ENCODE results near the gene PDE4D. TPM values are rescaled to one million over a fixed set of nuclear protein-coding genes. Genes with fewer than 3 reads are reported as not detected.

The PDE4D gene
- total RNA-seq, 1 experiment from 2014 or later: 61.2 TPM

DNA sequence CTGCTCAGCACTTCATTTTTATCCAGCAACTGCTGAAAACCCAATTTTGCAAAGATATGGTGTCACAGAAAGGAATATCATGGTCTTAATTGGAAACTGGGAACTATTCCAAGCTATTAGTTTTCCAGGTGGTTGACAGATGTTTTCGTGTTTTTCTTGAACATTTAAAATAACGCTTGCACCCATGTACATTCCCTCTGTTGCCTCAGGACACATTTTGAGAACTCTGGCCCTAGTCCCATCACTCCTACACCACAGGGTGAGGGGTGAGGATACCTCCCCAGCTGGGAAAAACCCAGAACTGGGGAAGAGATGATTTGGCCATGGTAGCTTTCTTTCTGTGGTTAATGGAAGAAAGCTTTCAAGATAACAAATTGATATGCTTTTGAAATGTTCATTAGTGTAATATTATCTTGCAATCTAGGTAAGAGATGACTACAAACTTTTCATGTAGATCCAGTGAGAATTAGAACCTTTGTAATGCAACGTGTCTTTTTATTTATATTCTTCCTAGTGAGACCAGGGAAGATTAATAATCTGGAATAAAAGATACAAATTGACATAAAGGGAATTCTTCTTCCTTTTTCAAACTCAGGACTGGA is 683.7 kb downstream of the PDE4D start:
- Histone ChIP-seq H2AFZ (ENCODE audit: low read length) (no peak overlapping the region), H3K9ac (ENCODE audit: low read length) (no peak overlapping the region), H3K9me2 (replicated peaks; ENCODE audit: insufficient read depth, low read length) (no peaks in the 10 kb centered on the region), H3K36me3 (ENCODE audit: insufficient read depth, low read length) (no peaks in the 10 kb centered on the region), H3K27ac (ENCODE audit: low read length) (no peak overlapping the region), H3K79me2 (ENCODE audit: low read length) (no peaks in the 10 kb centered on the region), H3K4me2 (ENCODE audit: low read depth, low read length, poor library complexity, severe bottlenecking) (no peak overlapping the region), H3K4me1 (ENCODE audit: low read length) (no peaks in the 10 kb centered on the region), H3K4me3 (ENCODE audit: low read length) (no peak overlapping the region), H4K20me1 (ENCODE audit: insufficient read depth, low read depth, low read length) (no peaks in the 10 kb centered on the region), H3K9me3 (ENCODE audit: low read length) (no peaks in the 10 kb centered on the region), H3K27me3 (ENCODE audit: low read length) (no peaks in the 10 kb centered on the region)
- DNase-seq: no peak

DNA sequence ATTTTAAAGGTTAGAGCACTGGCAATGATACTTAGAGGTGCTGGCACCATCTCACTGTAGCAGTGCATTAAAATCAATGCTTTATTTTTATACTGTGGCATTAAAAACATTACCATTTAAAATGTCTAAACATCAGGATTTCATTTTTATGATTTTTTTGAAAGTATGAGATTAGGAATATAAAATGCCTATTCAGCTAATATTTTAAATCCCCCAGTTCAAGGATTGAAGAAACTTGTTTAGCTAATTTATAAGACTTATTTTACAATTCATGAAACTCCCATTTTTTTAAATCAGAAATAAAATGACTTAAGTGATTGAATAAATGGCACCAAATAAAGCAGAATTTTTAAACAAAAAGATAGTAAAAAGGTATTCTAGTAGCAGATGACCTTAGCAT is 685.1 kb downstream of the PDE4D start:
- no peak overlapping the region for H3K9ac ChIP-seq (ENCODE audit: low read length)
- H3K27me3 ChIP-seq (ENCODE audit: low read length): no peaks in the 10 kb centered on the region
- H3K4me1 ChIP-seq (ENCODE audit: low read length): no peaks in the 10 kb centered on the region
- H3K9me3 ChIP-seq (ENCODE audit: low read length): no peaks in the 10 kb centered on the region
- no peak overlapping the region for H2AFZ ChIP-seq (ENCODE audit: low read length)
- no peaks in the 10 kb centered on the region for H3K79me2 ChIP-seq (ENCODE audit: low read length)
- H3K4me2 ChIP-seq (ENCODE audit: low read depth, low read length, poor library complexity, severe bottlenecking): no peak overlapping the region
- no peaks in the 10 kb centered on the region for H3K36me3 ChIP-seq (ENCODE audit: insufficient read depth, low read length)
- no peak overlapping the region for H3K27ac ChIP-seq (ENCODE audit: low read length)
- no peak for DNase-seq
- H4K20me1 ChIP-seq (ENCODE audit: insufficient read depth, low read depth, low read length): no peaks in the 10 kb centered on the region
- H3K4me3 ChIP-seq (ENCODE audit: low read length): no peak overlapping the region
- H3K9me2 ChIP-seq (replicated peaks; ENCODE audit: insufficient read depth, low read length): no peaks in the 10 kb centered on the region

DNA sequence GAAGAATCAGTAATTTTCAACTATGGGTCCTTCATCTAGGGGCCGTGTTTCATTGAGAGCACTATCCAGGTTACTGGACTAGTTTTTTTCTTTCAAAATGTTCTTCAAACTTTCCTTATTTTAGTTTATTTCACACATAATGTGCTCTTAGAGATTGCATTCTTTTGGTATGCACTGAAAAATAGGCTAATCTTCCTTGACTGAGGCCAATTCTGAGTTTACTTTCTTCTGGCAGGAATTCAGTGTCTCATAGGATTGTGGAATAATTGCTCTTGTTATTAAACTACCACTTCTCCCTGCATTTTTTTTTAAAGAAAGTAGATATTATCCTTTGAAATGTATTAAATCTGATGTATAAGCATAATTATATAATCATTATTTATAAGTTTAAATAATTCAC is 686.1 kb downstream of the PDE4D start:
- Histone ChIP-seq H3K79me2 (ENCODE audit: low read length) (no peaks in the 10 kb centered on the region), H2AFZ (ENCODE audit: low read length) (no peak overlapping the region), H3K9me2 (replicated peaks; ENCODE audit: insufficient read depth, low read length) (no peaks in the 10 kb centered on the region), H3K4me2 (ENCODE audit: low read depth, low read length, poor library complexity, severe bottlenecking) (no peak overlapping the region), H3K9ac (ENCODE audit: low read length) (no peak overlapping the region), H3K36me3 (ENCODE audit: insufficient read depth, low read length) (no peaks in the 10 kb centered on the region), H3K27me3 (ENCODE audit: low read length) (no peaks in the 10 kb centered on the region), H3K27ac (ENCODE audit: low read length) (no peak overlapping the region), H4K20me1 (ENCODE audit: insufficient read depth, low read depth, low read length) (no peaks in the 10 kb centered on the region), H3K9me3 (ENCODE audit: low read length) (no peaks in the 10 kb centered on the region), H3K4me1 (ENCODE audit: low read length) (no peaks in the 10 kb centered on the region), H3K4me3 (ENCODE audit: low read length) (no peak overlapping the region)
- DNase-seq: no peak

DNA sequence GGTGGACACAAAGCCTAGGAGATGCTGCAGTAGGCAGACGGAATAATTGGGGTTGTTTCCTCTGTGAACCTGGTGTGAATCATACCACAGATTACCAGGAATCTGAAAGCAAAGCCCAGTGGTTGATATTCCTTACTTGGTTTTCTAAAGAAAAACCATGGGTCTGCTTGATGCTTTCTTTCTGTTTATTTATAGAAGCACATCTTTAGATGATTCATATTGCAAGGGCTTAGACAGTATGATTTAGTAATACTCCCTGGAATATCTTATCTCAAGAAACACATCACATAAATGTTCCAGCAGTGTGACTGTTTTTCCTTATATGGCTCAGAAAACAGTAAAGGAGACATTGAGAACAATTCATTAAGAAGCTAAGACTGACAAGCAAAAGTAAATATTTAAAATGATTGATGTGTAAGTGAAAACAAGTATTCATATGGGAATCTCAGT is 687.4 kb downstream of the PDE4D start:
- Histone ChIP-seq H3K4me3 (ENCODE audit: low read length) (no peak overlapping the region), H3K4me1 (ENCODE audit: low read length) (no peaks in the 10 kb centered on the region), H3K9me3 (ENCODE audit: low read length) (no peaks in the 10 kb centered on the region), H4K20me1 (ENCODE audit: insufficient read depth, low read depth, low read length) (no peaks in the 10 kb centered on the region), H3K9ac (ENCODE audit: low read length) (no peak overlapping the region), H3K79me2 (ENCODE audit: low read length) (no peaks in the 10 kb centered on the region), H2AFZ (ENCODE audit: low read length) (no peak overlapping the region), H3K4me2 (ENCODE audit: low read depth, low read length, poor library complexity, severe bottlenecking) (no peak overlapping the region), H3K36me3 (ENCODE audit: insufficient read depth, low read length) (no peaks in the 10 kb centered on the region), H3K27ac (ENCODE audit: low read length) (no peak overlapping the region), H3K27me3 (ENCODE audit: low read length) (no peaks in the 10 kb centered on the region), H3K9me2 (replicated peaks; ENCODE audit: insufficient read depth, low read length) (no peaks in the 10 kb centered on the region)
- no peak for DNase-seq

DNA sequence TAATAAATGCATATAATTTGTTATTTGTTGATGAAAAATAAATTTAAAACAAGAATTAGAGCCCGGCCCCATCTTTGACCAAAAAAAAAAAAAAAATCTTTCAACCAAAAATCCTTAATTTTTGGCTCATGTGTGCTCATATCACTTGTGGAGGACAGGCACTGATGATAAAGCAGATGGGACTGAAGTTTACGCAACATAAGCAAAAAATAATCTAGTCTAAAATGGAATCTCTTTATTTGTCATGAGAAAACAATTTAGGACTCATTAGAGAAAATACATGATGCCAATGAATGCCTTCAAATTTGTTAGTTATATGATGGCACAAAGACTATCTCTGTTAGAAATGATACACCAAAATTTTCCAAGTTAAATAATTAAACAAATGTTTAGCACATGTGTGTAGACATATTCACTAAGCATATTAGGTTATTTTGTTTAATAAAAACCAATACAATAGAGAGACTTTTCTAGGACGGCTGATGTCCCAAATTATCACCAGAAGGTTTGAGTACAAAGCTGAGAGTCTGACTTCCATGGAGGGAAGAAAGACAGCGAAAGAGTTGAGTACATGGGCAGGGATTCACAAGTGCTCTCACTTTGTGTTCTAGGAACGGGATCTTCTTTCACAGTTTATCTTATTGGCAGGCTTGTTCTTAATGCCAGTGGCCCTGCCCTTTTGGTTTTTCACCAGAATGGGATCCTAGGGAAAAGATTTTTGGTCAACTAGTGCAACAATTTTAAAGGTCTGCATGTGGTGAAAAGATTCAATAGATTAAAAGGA is 689.2 kb downstream of the PDE4D start:
- Histone ChIP-seq H3K9ac (ENCODE audit: low read length) (no peak overlapping the region), H3K36me3 (ENCODE audit: insufficient read depth, low read length) (no peaks in the 10 kb centered on the region), H4K20me1 (ENCODE audit: insufficient read depth, low read depth, low read length) (no peaks in the 10 kb centered on the region), H3K9me2 (replicated peaks; ENCODE audit: insufficient read depth, low read length) (no peaks in the 10 kb centered on the region), H3K27ac (ENCODE audit: low read length) (no peak overlapping the region), H3K4me1 (ENCODE audit: low read length) (no peaks in the 10 kb centered on the region), H3K9me3 (ENCODE audit: low read length) (no peaks in the 10 kb centered on the region), H3K4me2 (ENCODE audit: low read depth, low read length, poor library complexity, severe bottlenecking) (no peak overlapping the region), H3K27me3 (ENCODE audit: low read length) (no peaks in the 10 kb centered on the region), H3K79me2 (ENCODE audit: low read length) (no peaks in the 10 kb centered on the region), H3K4me3 (ENCODE audit: low read length) (no peak overlapping the region), H2AFZ (ENCODE audit: low read length) (no peak overlapping the region)
- DNase-seq: no peak

DNA sequence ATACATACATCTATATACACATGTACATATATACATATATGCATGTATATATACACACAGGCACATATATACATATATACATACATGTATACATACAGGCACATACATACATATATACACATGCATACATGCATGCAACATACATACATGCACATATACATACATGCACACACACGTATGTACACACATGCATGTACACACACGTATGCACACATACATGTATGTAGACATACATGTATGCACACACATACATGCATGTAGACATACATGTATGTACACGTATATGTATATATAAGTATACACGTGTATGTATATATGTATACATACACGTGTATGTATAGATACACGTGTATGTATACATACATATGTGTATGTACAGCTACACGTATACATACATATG is 693.7 kb downstream of the PDE4D start:
- H4K20me1 ChIP-seq (ENCODE audit: insufficient read depth, low read depth, low read length): no peaks in the 10 kb centered on the region
- no peak overlapping the region for H3K4me2 ChIP-seq (ENCODE audit: low read depth, low read length, poor library complexity, severe bottlenecking)
- H3K9me2 ChIP-seq (replicated peaks; ENCODE audit: insufficient read depth, low read length): no peaks in the 10 kb centered on the region
- no peak overlapping the region for H2AFZ ChIP-seq (ENCODE audit: low read length)
- H3K27me3 ChIP-seq (ENCODE audit: low read length): no peaks in the 10 kb centered on the region; the same call in 1 of the 2 replicates
- no peak overlapping the region for H3K9ac ChIP-seq (ENCODE audit: low read length)
- DNase-seq: no peak
- no peak overlapping the region for H3K4me3 ChIP-seq (ENCODE audit: low read length)
- no peaks in the 10 kb centered on the region for H3K79me2 ChIP-seq (ENCODE audit: low read length)
- no peaks in the 10 kb centered on the region for H3K9me3 ChIP-seq (ENCODE audit: low read length)
- no peaks in the 10 kb centered on the region for H3K4me1 ChIP-seq (ENCODE audit: low read length)
- H3K27ac ChIP-seq (ENCODE audit: low read length): no peak overlapping the region
- H3K36me3 ChIP-seq (ENCODE audit: insufficient read depth, low read length): no peaks in the 10 kb centered on the region

DNA sequence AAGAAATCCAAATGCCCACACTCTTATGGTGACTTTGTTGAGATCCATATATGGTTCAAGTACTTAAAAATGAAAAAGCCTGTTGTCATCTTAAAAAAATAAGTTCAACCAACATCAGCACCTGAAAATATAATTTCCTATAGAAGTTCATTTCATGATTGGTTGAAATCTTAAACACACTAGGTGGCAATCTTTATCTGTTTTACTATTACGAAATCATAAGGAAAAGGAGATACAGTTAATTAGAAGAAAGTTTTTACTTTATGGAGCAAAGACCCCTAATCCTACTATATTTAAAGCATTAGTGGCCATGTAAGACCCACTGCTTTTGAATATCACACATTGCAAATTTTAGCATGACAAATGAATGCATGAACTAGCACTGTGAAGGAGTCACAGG is 694.7 kb downstream of the PDE4D start:
- Histone ChIP-seq H3K4me3 (ENCODE audit: low read length) (no peak overlapping the region), H4K20me1 (ENCODE audit: insufficient read depth, low read depth, low read length) (no peaks in the 10 kb centered on the region), H3K9me2 (replicated peaks; ENCODE audit: insufficient read depth, low read length) (no peaks in the 10 kb centered on the region), H3K79me2 (ENCODE audit: low read length) (no peaks in the 10 kb centered on the region), H3K4me2 (ENCODE audit: low read depth, low read length, poor library complexity, severe bottlenecking) (no peak overlapping the region), H3K9me3 (ENCODE audit: low read length) (no peaks in the 10 kb centered on the region), H3K27ac (ENCODE audit: low read length) (no peak overlapping the region), H3K4me1 (ENCODE audit: low read length) (no peaks in the 10 kb centered on the region), H3K36me3 (ENCODE audit: insufficient read depth, low read length) (no peaks in the 10 kb centered on the region), H3K9ac (ENCODE audit: low read length) (no peak overlapping the region), H3K27me3 (ENCODE audit: low read length) (no peaks in the 10 kb centered on the region; the same call in 1 of the 2 replicates), H2AFZ (ENCODE audit: low read length) (no peak overlapping the region)
- no peak for DNase-seq

DNA sequence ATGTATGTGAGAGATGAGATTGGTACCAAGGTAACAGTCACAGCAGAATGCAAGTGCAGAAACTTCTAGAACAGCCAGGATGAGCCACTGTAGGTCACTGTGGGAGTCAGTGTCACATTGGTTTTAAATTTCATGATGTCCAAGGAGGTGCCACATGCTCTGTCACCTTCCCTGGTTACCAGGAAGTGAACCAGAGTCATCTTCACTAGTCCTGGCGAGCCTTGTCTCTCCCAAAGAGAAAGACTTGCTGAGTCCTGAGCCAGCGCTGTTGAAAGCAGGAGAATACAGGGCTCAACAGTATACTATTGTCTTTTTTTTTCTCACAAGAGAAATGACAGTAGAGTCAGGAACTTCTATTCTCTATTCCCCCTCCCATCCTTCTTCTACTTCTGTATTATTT is 695.2 kb downstream of the PDE4D start:
- Histone ChIP-seq H3K9me3 (ENCODE audit: low read length) (no peaks in the 10 kb centered on the region), H3K79me2 (ENCODE audit: low read length) (no peaks in the 10 kb centered on the region), H3K9ac (ENCODE audit: low read length) (no peak overlapping the region), H3K36me3 (ENCODE audit: insufficient read depth, low read length) (no peaks in the 10 kb centered on the region), H3K4me1 (ENCODE audit: low read length) (no peaks in the 10 kb centered on the region), H3K4me2 (ENCODE audit: low read depth, low read length, poor library complexity, severe bottlenecking) (no peak overlapping the region), H4K20me1 (ENCODE audit: insufficient read depth, low read depth, low read length) (no peaks in the 10 kb centered on the region), H3K9me2 (replicated peaks; ENCODE audit: insufficient read depth, low read length) (no peaks in the 10 kb centered on the region), H3K4me3 (ENCODE audit: low read length) (no peak overlapping the region), H2AFZ (ENCODE audit: low read length) (no peak overlapping the region), H3K27me3 (ENCODE audit: low read length) (no peaks in the 10 kb centered on the region; the same call in 1 of the 2 replicates), H3K27ac (ENCODE audit: low read length) (no peak overlapping the region)
- no peak for DNase-seq

Data from Karpas-422 (cell line).